Fibroblast of the aortic adventitia (primary cell): ENCODE measurements around the gene ROR1. TPM values are rescaled to one million over a fixed set of nuclear protein-coding genes. Genes with fewer than 3 reads are reported as not detected.

ENCODE experiments used
- DNase-seq: peaks from one replicate; pipeline ENCODE4 v3.0.0-alpha.2; 2010; ENCODE audit warnings: low read depth
- H3K4me3 ChIP-seq: 2 replicates; pipeline ENCODE4 v1.5.1; 2011; ENCODE audit warnings: low read depth, mild to moderate bottlenecking, control low read depth, low read length, moderate library complexity
- total RNA-seq: library from RNA; depleted of rRNA; stranded (reverse); fragments of >200 nt; gene quantifications from 2 replicates; pipeline ENCODE4 v1.2.3, GENCODE V29; 2012; ENCODE audit warnings: low replicate concordance
- TF ChIP-seq, protein P1 (sequence below): IDR thresholded peaks from 2 replicates; pipeline ENCODE4 v1.5.1; 2011; ENCODE audit warnings: mild to moderate bottlenecking, low read length, control low read depth, inconsistent platforms; ENCODE audit not compliant: insufficient read depth

Gene ROR1
- total RNA-seq, 1 donor, result 18.8 TPM

DNA sequence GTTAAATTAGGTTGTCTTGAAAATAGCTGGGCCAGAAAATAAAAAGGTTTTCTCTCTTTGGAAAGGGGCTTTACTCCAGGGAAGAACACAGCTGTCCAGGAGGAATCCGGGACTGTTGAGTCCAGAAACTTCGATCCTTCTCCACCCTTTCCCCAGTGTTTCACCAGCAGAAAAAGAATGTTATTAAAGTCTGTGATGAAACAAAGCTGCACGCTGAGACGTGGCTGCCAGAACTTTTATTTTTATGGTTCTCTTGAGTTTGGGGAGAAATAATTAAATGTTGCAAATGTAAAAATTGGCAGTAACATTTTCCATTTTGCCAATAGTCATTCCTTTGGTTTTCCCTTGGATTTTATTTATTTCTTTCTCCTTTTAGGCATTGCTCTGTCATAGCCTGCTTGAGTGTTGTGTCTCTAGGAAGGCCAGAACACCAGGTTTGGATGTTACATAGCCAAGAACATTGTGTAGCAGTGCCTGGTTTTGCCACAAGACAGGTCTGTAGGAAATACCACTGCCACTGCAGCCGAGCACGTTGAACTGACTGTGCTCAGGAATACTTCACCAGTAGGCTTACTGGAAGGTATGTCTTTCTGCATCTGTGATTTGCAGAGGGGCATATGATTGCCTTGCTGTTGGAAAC lies 87.4 kb downstream of the ROR1 start:
- no peak overlapping the region for H3K4me3 ChIP-seq
- TF ChIP-seq, protein P1, sequence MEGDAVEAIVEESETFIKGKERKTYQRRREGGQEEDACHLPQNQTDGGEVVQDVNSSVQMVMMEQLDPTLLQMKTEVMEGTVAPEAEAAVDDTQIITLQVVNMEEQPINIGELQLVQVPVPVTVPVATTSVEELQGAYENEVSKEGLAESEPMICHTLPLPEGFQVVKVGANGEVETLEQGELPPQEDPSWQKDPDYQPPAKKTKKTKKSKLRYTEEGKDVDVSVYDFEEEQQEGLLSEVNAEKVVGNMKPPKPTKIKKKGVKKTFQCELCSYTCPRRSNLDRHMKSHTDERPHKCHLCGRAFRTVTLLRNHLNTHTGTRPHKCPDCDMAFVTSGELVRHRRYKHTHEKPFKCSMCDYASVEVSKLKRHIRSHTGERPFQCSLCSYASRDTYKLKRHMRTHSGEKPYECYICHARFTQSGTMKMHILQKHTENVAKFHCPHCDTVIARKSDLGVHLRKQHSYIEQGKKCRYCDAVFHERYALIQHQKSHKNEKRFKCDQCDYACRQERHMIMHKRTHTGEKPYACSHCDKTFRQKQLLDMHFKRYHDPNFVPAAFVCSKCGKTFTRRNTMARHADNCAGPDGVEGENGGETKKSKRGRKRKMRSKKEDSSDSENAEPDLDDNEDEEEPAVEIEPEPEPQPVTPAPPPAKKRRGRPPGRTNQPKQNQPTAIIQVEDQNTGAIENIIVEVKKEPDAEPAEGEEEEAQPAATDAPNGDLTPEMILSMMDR, result no peak
- peak; percentile 71 for DNase-seq

DNA sequence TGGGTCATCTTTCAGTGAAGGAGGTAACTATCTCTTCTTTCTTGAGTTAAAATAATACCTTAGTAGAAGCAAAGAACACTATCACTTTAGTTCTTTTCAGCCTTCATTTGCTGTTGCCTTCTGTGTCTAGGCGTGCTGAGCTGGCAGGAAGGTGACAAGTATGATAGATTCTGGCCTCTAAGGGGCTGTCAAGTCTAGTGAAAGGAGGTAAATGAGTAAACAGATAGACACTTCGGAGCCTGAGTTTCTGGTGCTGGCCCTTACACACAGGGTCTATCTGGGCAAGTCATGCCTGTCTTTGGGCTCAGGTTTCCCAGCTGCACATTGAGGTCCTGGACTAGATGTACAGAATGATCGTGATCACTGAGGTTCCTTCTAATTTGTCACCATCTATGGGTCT lies 89.3 kb downstream of the ROR1 start:
- TF ChIP-seq, protein P1, result no peak
- no peak for DNase-seq

DNA sequence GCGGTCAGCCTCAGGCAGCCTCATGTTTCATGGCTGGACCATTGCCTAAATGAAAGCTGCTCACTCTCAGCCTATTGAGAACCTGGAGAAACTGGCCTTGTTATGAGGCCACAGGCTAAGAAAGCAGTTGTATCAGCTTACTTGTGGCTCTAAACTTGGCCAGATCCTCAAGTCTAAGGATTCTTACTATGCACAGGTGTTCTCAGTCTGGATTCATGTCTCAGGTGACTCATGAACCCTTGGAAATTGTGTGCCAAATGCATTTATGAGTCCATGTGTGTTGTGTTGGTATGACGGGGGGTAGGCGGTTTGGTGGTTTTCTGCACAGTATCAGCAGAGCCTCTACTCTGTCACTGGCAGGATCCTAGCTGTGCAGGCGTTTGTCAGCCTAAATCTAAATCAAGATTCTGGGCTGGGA lies 90.4 kb downstream of the ROR1 start:
- TF ChIP-seq, protein P1, result no peak
- peak; percentile 20 for DNase-seq
- H3K4me3 ChIP-seq, result no peak overlapping the region

More for the DNA sequence above, 89.3 kb downstream of the ROR1 start:
- no peak overlapping the region for H3K4me3 ChIP-seq

DNA sequence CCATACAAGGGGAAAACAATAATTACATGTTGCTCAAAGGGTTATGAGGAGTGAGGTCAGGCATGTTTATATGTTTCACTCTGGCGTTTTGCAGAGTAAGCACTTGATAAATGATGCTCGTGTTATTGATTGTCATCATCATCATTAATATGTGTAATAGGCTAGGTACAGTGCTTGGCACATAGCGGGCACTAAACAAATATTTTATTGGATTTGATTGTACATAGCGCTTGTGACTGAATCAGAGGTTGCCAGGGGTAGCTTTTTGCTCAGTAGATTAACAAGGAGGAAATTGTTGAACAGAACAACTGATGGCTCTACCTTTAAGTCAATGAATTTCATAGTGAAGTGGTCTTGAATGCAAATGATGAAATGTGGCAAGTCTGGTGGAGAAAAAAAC lies 91.7 kb downstream of the ROR1 start:
- H3K4me3 ChIP-seq, result no peak overlapping the region
- TF ChIP-seq, protein P1, result no peak
- no peak for DNase-seq

DNA sequence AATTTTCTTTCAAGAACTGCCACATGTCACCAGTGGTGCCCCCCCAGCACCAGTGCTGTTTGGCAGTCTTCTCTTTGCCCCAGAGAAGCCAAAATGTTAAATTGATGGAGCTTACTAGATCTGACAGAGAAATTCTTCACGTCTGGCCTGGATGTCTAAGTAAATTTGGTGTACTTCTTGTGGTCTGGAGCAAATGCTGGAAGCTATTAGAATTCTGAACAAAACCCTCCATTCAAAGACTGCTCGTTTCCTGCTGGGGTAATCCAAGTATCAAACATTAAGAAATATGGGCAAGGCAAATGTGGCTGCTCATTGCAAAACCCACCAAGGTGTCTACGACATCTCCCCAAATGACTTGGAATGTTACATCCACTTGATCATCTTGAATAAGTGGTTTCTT lies 92.3 kb downstream of the ROR1 start:
- no peak for DNase-seq
- no peak overlapping the region for H3K4me3 ChIP-seq
- TF ChIP-seq, protein P1, result no peak

DNA sequence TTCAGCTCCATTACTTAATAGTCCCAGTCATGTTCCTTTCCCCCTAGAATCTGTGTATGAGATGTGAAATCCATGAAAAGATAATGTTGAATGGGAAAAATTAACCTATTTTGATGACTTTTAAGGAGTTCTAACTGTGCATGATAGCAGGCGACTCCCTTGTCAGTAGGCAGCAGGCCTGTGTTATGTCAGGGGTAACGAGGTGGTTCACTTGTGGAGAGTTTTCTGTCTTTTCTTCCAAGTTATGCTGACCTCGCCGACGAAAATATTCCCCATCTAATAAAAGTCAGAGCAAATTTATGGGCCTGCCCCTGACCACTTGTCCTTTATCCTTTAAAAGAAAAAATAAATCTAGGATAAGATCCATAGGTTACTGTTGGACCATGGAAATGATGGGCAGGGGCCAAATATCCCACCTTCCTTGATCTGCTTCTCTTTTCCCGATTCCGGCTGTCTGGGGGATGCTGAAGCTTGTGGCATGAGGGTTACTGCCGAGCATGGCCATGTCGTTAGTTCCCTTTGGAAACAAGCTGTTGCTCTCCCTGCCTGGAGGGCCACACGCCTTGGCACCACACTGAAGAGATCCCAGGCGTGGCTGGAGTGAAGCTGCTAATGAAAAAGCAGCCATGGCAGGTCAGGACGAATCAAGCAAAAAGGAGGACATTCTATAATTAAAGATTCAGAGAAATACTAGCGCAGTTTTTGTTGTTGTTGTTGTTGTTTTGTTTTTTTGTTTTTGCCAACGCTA lies 93.8 kb downstream of the ROR1 start:
- H3K4me3 ChIP-seq, result no peak overlapping the region
- TF ChIP-seq, protein P1, result no peak
- no peak for DNase-seq
